Measurements from ENCODE around the gene ANKMY1.

DNA sequence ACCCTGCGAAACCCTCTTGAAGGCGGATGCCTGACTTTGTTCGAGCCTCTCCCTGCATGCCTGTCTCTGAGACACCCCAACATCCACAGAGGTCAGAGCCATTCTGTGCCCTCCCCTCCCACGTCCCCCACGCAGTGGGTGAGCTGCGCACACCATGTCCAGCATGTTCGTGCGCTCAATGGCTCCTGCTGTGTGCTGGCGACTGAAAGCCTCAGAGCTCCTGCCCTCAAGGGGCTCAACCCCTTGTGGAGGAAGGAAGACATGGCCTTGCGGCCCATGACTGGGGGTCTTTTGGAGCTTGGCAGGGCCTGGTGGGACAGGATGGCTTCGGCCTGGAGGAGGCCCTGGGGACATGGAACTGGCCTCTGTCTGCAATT lies 45.7 kb downstream of the ANKMY1 start:
- TF ChIP-seq, protein P1, sequence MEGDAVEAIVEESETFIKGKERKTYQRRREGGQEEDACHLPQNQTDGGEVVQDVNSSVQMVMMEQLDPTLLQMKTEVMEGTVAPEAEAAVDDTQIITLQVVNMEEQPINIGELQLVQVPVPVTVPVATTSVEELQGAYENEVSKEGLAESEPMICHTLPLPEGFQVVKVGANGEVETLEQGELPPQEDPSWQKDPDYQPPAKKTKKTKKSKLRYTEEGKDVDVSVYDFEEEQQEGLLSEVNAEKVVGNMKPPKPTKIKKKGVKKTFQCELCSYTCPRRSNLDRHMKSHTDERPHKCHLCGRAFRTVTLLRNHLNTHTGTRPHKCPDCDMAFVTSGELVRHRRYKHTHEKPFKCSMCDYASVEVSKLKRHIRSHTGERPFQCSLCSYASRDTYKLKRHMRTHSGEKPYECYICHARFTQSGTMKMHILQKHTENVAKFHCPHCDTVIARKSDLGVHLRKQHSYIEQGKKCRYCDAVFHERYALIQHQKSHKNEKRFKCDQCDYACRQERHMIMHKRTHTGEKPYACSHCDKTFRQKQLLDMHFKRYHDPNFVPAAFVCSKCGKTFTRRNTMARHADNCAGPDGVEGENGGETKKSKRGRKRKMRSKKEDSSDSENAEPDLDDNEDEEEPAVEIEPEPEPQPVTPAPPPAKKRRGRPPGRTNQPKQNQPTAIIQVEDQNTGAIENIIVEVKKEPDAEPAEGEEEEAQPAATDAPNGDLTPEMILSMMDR (IDR thresholded peaks at IDR 0.05): no peak
- no peak for TF ChIP-seq POLR2A (IDR thresholded peaks at IDR 0.05)

Data from lower leg skin (tissue), 3 donors.